SK-N-SH treated with all-trans-retinoic acid at 6 μM for 48 hours (cell line): ENCODE results near the gene SCO1.

Experiments
- ATAC-seq: fragments of 200-7000 bp; cut with Tn5 transposase; 3 replicates; pipeline ENCODE4 v1.9.1; 2020; ENCODE audit warnings: mild to moderate bottlenecking, moderate library complexity
- ARNTL ChIP-seq: fragments of 450-650 bp; formaldehyde crosslinking; IDR thresholded peaks from 2 replicates; pipeline ENCODE4 v1.5.0; 2020; ENCODE audit warnings: low read depth, mild to moderate bottlenecking, moderate library complexity, borderline replicate concordance
- BACH2 ChIP-seq: fragments of 250-450 bp; sonication (Bioruptor Pico); IDR thresholded peaks from 2 replicates; pipeline ENCODE4 v1.9.0; 2021; ENCODE audit warnings: mild to moderate bottlenecking, borderline replicate concordance
- CSDC2 ChIP-seq: fragments of 250-450 bp; sonication (Bioruptor Pico); IDR thresholded peaks from 2 replicates; pipeline ENCODE4 v1.5.0; 2020; ENCODE audit warnings: mild to moderate bottlenecking, moderate library complexity
- CSRNP3 ChIP-seq: fragments of 250-450 bp; sonication (Bioruptor Pico); IDR thresholded peaks from 2 replicates; pipeline ENCODE4 v1.5.1; 2021; ENCODE audit warnings: mild to moderate bottlenecking, moderate library complexity
- GLIS3 ChIP-seq: fragments of 250-450 bp; sonication (Bioruptor Pico); IDR thresholded peaks from 2 replicates; pipeline ENCODE4 v1.5.0; 2020; ENCODE audit warnings: mild to moderate bottlenecking, moderate library complexity
- ISL1 ChIP-seq: fragments of 250-450 bp; sonication (Bioruptor Pico); IDR thresholded peaks from 2 replicates; pipeline ENCODE4 v2.1.2; 2022; ENCODE audit warnings: mild to moderate bottlenecking, moderate library complexity
- OSR1 ChIP-seq: fragments of 250-450 bp; sonication (Bioruptor Pico); IDR thresholded peaks from 2 replicates; pipeline ENCODE4 v1.8.0; 2022; ENCODE audit warnings: moderate library complexity, mild to moderate bottlenecking, inconsistent platforms
- PPARA ChIP-seq: fragments of 250-450 bp; sonication (Bioruptor Pico); IDR thresholded peaks from 2 replicates; pipeline ENCODE4 v1.5.0; 2020; ENCODE audit warnings: mild to moderate bottlenecking, borderline replicate concordance
- RARB ChIP-seq: fragments of 250-450 bp; sonication (Bioruptor Pico); IDR thresholded peaks from 2 replicates; pipeline ENCODE4 v1.8.0; 2021; ENCODE audit warnings: mild to moderate bottlenecking, moderate library complexity
- SNAI2 ChIP-seq: fragments of 250-450 bp; sonication (Bioruptor Pico); IDR thresholded peaks from 2 replicates; pipeline ENCODE4 v1.5.0; 2020; ENCODE audit warnings: mild to moderate bottlenecking, moderate library complexity
- TOX ChIP-seq: fragments of 250-450 bp; sonication (Bioruptor Pico); IDR thresholded peaks from 2 replicates; pipeline ENCODE4 v1.8.0; 2021; ENCODE audit warnings: mild to moderate bottlenecking, moderate library complexity, borderline replicate concordance
- TSHZ2 ChIP-seq: fragments of 250-450 bp; sonication (Bioruptor Pico); IDR thresholded peaks from 2 replicates; pipeline ENCODE4 v1.5.0; 2020; ENCODE audit warnings: mild to moderate bottlenecking, moderate library complexity
- ZC3H10 ChIP-seq: fragments of 250-450 bp; sonication (Bioruptor Pico); IDR thresholded peaks from 2 replicates; pipeline ENCODE4 v1.5.1; 2021; ENCODE audit warnings: mild to moderate bottlenecking, moderate library complexity
- ZFP30 ChIP-seq: fragments of 450-650 bp; formaldehyde crosslinking; IDR thresholded peaks from 2 replicates; pipeline ENCODE4 v1.5.0; 2022; ENCODE audit warnings: mild to moderate bottlenecking, moderate library complexity
- ZNF70 ChIP-seq: fragments of 450-650 bp; formaldehyde crosslinking; IDR thresholded peaks from 2 replicates; pipeline ENCODE4 v1.5.0; 2020; ENCODE audit warnings: mild to moderate bottlenecking, moderate library complexity
- ZNF8 ChIP-seq: fragments of 450-650 bp; formaldehyde crosslinking; IDR thresholded peaks from 2 replicates; pipeline ENCODE4 v1.5.0; 2020; ENCODE audit warnings: mild to moderate bottlenecking, moderate library complexity
- TF ChIP-seq, protein P1 (sequence below): fragments of 250-450 bp; sonication (Bioruptor Pico); IDR thresholded peaks from 2 replicates; pipeline ENCODE4 v1.8.0; 2021; ENCODE audit warnings: low read depth, mild to moderate bottlenecking, moderate library complexity, borderline replicate concordance
- TF ChIP-seq, protein P2 (sequence below): fragments of 250-450 bp; sonication (Bioruptor Pico); IDR thresholded peaks from 2 replicates; pipeline ENCODE4 v1.8.0; 2020; ENCODE audit warnings: mild to moderate bottlenecking, moderate library complexity, borderline replicate concordance

SCO1 gene

DNA sequence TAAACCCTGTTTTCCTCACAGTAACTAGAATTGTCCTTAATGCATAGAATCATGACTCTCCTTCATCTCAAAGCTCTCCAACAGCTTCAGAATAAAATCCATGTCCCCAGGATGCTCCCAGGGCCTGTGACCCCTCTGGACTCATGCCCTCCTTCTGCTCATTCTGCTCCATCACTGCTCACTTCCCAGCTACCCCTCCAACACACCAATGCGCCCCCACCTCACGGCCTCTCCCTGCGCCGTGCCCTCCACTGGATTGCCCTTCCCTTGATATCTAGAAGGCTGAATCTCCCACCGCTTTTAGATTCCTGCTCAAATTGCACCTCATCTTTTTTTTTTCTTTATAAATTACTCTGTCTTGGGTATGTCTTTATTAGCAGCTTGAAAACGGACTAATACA lies 45.1 kb upstream of the SCO1 start:
- no peak for ATAC-seq
- no peak for TF ChIP-seq TOX (CRISPR knock-in tag)
- TF ChIP-seq ZNF70 = no peak
- TF ChIP-seq CSRNP3 = no peak

- ATAC-seq = no peak
- TF ChIP-seq, protein P1, sequence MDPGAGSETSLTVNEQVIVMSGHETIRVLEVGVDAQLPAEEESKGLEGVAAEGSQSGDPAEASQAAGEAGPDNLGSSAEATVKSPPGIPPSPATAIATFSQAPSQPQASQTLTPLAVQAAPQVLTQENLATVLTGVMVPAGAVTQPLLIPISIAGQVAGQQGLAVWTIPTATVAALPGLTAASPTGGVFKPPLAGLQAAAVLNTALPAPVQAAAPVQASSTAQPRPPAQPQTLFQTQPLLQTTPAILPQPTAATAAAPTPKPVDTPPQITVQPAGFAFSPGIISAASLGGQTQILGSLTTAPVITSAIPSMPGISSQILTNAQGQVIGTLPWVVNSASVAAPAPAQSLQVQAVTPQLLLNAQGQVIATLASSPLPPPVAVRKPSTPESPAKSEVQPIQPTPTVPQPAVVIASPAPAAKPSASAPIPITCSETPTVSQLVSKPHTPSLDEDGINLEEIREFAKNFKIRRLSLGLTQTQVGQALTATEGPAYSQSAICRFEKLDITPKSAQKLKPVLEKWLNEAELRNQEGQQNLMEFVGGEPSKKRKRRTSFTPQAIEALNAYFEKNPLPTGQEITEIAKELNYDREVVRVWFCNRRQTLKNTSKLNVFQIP (CRISPR knock-in tag) = no peak
- TF ChIP-seq GLIS3 (CRISPR knock-in tag) = no peak
- no peak for TF ChIP-seq RARB
Observed at GRCh38 chr17:10741416-10742135, 44.2 kb upstream of the SCO1 start.

- ATAC-seq = no peak
- TF ChIP-seq ZFP30 (CRISPR knock-in tag) (no peak), CSRNP3 (no peak), OSR1 (CRISPR knock-in tag) (no peak), TSHZ2 (no peak), ZNF8 (CRISPR knock-in tag) (no peak), GLIS3 (CRISPR knock-in tag) (no peak), ARNTL (CRISPR knock-in tag) (no peak), PPARA (no peak), SNAI2 (no peak), ISL1 (no peak), ZC3H10 (no peak), TOX (CRISPR knock-in tag) (no peak)
- TF ChIP-seq, protein P1 (CRISPR knock-in tag) = no peak
Observed at GRCh38 chr17:10739386-10739785, 42.1 kb upstream of the SCO1 start.

DNA sequence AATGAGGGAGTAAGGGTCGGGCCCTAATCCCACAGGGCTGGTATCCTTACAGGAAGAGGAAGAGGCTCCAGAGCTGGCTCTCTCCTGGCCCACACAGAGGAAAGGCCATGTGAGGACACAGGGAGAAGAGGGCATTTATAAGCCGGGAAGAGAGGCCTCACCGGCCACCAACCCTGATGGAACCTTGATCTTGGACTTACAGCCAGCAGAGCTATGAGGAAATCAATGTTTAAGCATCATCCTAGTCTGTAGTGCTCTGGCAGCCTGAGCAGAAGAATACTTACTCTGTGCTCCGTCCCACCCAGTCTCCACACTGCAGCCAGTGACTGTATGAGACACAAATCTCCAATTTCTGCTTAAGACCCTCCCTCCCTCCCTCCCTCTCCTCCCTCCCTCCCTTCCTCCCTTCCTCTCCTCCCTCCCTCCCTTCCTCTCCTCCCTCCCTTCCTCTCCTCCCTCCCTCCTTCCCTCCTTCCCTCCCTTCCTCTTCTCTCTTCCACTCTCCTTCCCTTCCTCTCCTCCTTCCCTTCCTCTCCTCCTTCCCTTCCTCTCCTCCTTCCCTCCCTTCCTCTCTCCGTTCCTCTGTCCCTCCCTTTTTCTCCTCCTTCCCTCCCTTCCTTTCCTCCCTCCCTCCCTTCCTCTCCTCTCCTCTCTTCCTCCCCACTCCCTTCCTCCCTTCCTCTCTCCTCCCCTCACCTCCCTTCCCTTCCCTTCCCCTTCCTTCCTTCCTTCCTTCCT lies 41.4 kb upstream of the SCO1 start:
- ATAC-seq = no peak
- no peak for TF ChIP-seq BACH2
- no peak for TF ChIP-seq PPARA
- no peak for TF ChIP-seq ISL1
- TF ChIP-seq GLIS3 (CRISPR knock-in tag) = no peak
- TF ChIP-seq RARB = no peak
- TF ChIP-seq, protein P2, sequence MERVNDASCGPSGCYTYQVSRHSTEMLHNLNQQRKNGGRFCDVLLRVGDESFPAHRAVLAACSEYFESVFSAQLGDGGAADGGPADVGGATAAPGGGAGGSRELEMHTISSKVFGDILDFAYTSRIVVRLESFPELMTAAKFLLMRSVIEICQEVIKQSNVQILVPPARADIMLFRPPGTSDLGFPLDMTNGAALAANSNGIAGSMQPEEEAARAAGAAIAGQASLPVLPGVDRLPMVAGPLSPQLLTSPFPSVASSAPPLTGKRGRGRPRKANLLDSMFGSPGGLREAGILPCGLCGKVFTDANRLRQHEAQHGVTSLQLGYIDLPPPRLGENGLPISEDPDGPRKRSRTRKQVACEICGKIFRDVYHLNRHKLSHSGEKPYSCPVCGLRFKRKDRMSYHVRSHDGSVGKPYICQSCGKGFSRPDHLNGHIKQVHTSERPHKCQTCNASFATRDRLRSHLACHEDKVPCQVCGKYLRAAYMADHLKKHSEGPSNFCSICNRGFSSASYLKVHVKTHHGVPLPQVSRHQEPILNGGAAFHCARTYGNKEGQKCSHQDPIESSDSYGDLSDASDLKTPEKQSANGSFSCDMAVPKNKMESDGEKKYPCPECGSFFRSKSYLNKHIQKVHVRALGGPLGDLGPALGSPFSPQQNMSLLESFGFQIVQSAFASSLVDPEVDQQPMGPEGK (CRISPR knock-in tag) = no peak
- TF ChIP-seq ZFP30 (CRISPR knock-in tag) = no peak
- no peak for TF ChIP-seq CSDC2
- TF ChIP-seq ARNTL (CRISPR knock-in tag) = no peak
- TF ChIP-seq TSHZ2 = no peak
- TF ChIP-seq ZC3H10 = no peak
